HG02642 (cell line): Measurements from ENCODE around the gene NUP214.
A peak's percentile ranks its signal among the peaks of the same experiment; 100 is the strongest.
"Not testable (repeated sequence)": the region's sequence is repeated elsewhere in the genome, so short reads cannot be mapped to it uniquely, and the experiment has no call there.

ENCODE experiments used
- ATAC-seq: cut with Tn5 transposase; IDR thresholded peaks from one replicate; pipeline ENCODE4 v1.9.1; 2021; ENCODE audit warnings: mild to moderate bottlenecking; ENCODE audit not compliant: unreplicated experiment, poor library complexity

The NUP214 gene

GRCh38 chr9:131255676-131256197 is 130.4 kb downstream of the NUP214 start:
- peak; percentile 4 for ATAC-seq

GRCh38 chr9:131257266-131258025 is 132.1 kb downstream of the NUP214 start:
- ATAC-seq = no peak

- ATAC-seq = no peak
Measured at GRCh38 chr9:131258186-131258585, 132.8 kb downstream of the NUP214 start.

GRCh38 chr9:131258698-131259431 is 133.5 kb downstream of the NUP214 start:
- ATAC-seq = no peak

GRCh38 chr9:131259432-131259898 is 134.1 kb downstream of the NUP214 start:
- no peak for ATAC-seq

- ATAC-seq = no peak
Measured at GRCh38 chr9:131259916-131260597, 134.7 kb downstream of the NUP214 start.

GRCh38 chr9:131260751-131261452 is 135.5 kb downstream of the NUP214 start:
- no peak for ATAC-seq

- no peak for ATAC-seq
Measured at GRCh38 chr9:131262327-131263032, 137.1 kb downstream of the NUP214 start.

- not testable (repeated sequence) for ATAC-seq
Measured at GRCh38 chr9:131263033-131263343, 137.6 kb downstream of the NUP214 start.

- ATAC-seq = no peak
Measured at GRCh38 chr9:131263701-131264100, 138.3 kb downstream of the NUP214 start.

- no peak for ATAC-seq
Measured at GRCh38 chr9:131264231-131264630, 138.8 kb downstream of the NUP214 start.

GRCh38 chr9:131266266-131267229 is 141.2 kb downstream of the NUP214 start:
- ATAC-seq = no peak

- ATAC-seq = no peak
Measured at GRCh38 chr9:131270171-131271015, 145.0 kb downstream of the NUP214 start.

- not testable (repeated sequence) for ATAC-seq
Measured at GRCh38 chr9:131271016-131271273, 145.6 kb downstream of the NUP214 start.

- ATAC-seq = no peak
Measured at GRCh38 chr9:131271506-131271931, 146.1 kb downstream of the NUP214 start.

- no peak for ATAC-seq
Measured at GRCh38 chr9:131272212-131272611, 146.8 kb downstream of the NUP214 start.

GRCh38 chr9:131273146-131273855 is 147.9 kb downstream of the NUP214 start:
- no peak for ATAC-seq
